GM06990 (cell line): ENCODE data around the gene TTC28.
"Not testable (repeated sequence)": the region's sequence is repeated elsewhere in the genome, so short reads cannot be mapped to it uniquely, and the experiment has no call there.

Source experiments
- DNase-seq: peaks from one replicate; pipeline ENCODE4 v3.0.0-alpha.2; 2011; ENCODE audit not compliant: insufficient read length; ENCODE audit errors: extremely low read depth
- H3K27me3 ChIP-seq: replicated peaks from 2 replicates; pipeline ENCODE4 v1.6.0; 2011; ENCODE audit warnings: low read length; ENCODE audit not compliant: control insufficient read depth, insufficient read depth
- H3K36me3 ChIP-seq: 2 replicates; pipeline ENCODE4 v1.5.1; 2011; ENCODE audit warnings: low read length; ENCODE audit not compliant: control insufficient read depth, insufficient read depth
- H3K4me3 ChIP-seq: replicated peaks from 2 replicates; pipeline ENCODE4 v1.5.1; 2011; ENCODE audit warnings: low read depth, mild to moderate bottlenecking, control low read depth, low read length
- TF ChIP-seq, protein P1 (sequence below): IDR thresholded peaks from 2 replicates; pipeline ENCODE4 v1.5.1; 2011; ENCODE audit warnings: low read length, control low read depth, mild to moderate bottlenecking, inconsistent platforms; ENCODE audit not compliant: insufficient read depth, poor library complexity, severe bottlenecking

TTC28 gene

DNA sequence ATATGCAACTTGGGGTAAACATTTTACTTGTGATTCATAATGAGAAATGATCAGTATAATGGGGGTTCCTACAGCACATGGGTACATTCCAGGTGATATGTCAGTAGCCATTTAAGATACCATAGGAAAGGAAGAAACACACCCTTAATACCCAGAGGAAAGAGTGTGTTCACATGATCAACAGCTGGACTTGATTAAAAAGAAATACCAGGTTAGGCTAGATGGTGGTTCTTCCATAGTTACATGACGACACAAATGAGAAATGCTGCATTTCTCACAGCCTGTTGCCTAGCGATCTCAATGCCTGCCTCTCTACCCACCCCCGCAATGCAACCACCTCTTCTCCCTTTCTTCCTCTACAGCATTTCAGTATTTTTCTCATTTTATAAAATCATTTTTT, 96.8 kb downstream of the TTC28 start:
- Histone ChIP-seq H3K4me3 (no peak overlapping the region), H3K27me3 (no peaks in the 10 kb centered on the region), H3K36me3 (no peaks in the 10 kb centered on the region)
- TF ChIP-seq, protein P1, sequence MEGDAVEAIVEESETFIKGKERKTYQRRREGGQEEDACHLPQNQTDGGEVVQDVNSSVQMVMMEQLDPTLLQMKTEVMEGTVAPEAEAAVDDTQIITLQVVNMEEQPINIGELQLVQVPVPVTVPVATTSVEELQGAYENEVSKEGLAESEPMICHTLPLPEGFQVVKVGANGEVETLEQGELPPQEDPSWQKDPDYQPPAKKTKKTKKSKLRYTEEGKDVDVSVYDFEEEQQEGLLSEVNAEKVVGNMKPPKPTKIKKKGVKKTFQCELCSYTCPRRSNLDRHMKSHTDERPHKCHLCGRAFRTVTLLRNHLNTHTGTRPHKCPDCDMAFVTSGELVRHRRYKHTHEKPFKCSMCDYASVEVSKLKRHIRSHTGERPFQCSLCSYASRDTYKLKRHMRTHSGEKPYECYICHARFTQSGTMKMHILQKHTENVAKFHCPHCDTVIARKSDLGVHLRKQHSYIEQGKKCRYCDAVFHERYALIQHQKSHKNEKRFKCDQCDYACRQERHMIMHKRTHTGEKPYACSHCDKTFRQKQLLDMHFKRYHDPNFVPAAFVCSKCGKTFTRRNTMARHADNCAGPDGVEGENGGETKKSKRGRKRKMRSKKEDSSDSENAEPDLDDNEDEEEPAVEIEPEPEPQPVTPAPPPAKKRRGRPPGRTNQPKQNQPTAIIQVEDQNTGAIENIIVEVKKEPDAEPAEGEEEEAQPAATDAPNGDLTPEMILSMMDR, result no peak
- no peak for DNase-seq

DNA sequence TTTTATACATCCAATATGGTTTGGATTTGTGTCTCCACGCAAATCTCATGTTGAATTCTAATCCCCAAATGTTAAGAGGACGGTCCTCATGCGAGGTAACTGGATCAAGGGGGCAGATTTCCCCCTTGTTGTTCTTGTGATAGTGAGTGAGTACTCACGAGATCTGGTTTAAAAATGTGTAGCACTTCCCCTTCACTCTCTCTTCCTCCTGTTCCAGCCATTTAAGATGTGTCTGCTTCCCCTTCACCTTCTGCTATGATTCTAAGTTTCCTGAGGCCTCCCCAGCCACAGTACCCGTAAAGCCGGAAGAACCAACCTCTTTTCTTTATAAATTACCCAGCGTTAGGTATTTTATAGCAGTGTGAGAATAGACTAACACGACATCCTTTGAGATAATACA, 98.6 kb downstream of the TTC28 start:
- no peaks in the 10 kb centered on the region for H3K36me3 ChIP-seq
- TF ChIP-seq, protein P1, result no peak
- no peak overlapping the region for H3K4me3 ChIP-seq
- no peak for DNase-seq
- no peaks in the 10 kb centered on the region for H3K27me3 ChIP-seq

DNA sequence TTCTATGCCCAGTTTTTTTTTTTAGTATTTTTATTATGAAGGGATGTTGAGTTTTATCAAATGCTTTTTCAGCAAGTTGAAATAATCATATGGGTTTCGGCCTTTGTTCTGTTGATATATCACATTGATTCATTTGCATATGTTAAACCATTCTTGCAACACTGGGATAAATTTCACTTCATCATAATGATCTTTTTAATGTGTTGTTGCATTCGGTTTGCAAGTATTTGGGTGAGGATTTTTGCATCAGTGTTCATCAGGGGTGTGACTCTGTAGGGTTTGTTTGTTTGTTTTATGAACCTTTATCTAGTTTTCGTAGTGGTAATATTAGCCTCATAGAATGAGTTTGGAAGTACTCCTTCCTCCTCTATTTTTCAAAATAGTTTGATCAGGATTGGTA, 103.5 kb downstream of the TTC28 start:
- DNase-seq, result no peak
- TF ChIP-seq, protein P1, result no peak
- Histone ChIP-seq H3K4me3 (no peak overlapping the region), H3K36me3 (no peaks in the 10 kb centered on the region), H3K27me3 (no peaks in the 10 kb centered on the region)

DNA sequence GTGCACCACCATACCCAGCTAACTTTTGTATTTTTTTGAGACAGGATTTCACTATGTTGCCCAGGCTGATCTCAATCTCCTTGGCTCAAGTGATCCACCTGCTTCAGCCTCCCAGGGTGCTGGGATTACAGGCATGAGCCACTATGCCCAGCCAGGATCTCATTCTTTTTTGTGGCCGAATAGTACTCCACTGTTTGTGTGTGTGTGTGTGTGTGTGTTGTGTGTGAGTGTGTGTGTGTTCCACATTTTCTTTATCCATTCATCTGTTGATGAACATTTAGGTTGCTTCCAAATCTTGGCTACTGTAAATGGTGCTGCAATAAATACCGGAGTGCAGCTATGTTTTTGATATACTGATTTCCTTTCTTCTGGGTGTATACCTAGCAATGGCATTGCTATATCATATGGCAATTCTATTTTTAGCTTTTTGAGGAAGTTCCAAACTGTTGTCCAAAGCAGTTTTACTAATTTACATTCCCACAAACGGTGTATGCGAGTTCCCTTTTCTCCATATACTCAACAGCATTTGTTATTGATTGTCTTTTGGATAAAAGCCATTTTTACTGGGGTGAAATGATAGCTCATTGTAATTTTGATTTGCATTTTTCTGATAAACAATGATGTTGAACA, 105.4 kb downstream of the TTC28 start:
- DNase-seq, result no peak
- Histone ChIP-seq H3K27me3 (no peaks in the 10 kb centered on the region), H3K4me3 (no peak overlapping the region), H3K36me3 (no peaks in the 10 kb centered on the region)
- TF ChIP-seq, protein P1, result no peak

DNA sequence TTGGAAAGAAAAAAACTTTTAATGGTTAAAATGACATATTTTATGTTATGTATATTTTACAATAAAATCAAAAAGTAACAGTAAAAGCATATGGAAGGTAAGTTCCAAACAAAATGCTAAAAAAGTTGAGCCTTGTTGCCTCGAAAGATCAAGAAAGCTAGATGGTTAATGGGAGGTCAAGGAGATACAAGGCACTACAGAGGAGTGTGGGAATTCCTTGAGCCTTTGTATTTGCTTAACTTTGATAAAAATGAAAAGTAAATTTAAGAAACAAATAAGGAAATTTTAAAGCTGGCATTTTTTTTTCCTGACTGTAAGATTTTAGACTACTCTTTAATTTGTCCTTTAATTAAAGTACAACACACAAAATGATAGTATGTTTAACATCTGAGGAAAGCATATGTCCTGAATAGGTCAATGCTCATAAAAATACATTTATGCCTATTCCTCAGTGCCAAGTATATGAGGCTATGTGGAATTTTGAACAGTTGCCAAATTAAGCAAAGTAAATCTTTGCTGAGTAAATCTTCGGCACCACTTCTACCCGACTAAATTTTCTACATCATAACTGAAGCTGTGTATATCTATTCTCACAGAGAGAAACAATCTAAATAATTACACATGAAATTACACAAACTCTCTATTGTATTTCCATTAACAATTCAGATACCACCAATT, 108.8 kb downstream of the TTC28 start:
- no peak for DNase-seq
- Histone ChIP-seq H3K27me3 (no peaks in the 10 kb centered on the region), H3K36me3 (no peaks in the 10 kb centered on the region), H3K4me3 (no peak overlapping the region)
- TF ChIP-seq, protein P1, result no peak

DNA sequence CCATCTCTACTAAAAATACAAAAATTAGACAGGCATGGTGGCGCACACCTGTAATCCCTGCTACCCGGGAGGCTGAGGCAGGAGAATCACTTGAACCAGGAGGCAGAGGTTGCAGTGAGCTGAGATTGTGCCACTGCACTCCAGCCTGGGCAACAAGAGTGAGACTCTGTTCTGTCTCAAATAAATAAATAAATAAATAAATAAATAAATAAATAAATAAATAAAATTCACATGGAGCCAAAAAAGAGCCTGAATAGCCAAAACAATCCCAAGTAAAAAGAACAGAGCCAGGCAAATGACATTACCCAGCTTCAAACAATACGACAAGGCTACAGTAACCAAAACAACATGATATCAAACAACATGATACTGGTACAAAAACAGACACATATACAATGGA, 110.7 kb downstream of the TTC28 start:
- H3K4me3 ChIP-seq, H3K27me3 ChIP-seq, H3K36me3 ChIP-seq, DNase-seq: not testable (repeated sequence)
